ENCODE measurements around the gene LRP3. TPM values are rescaled to one million over a fixed set of nuclear protein-coding genes. Genes with fewer than 3 reads are reported as not detected.

LRP3 gene
- total and polyA plus RNA-seq, 2 donors (not counting 1 experiment from before 2014, with no cell fraction given): 4.0 to 24.4 TPM

DNA sequence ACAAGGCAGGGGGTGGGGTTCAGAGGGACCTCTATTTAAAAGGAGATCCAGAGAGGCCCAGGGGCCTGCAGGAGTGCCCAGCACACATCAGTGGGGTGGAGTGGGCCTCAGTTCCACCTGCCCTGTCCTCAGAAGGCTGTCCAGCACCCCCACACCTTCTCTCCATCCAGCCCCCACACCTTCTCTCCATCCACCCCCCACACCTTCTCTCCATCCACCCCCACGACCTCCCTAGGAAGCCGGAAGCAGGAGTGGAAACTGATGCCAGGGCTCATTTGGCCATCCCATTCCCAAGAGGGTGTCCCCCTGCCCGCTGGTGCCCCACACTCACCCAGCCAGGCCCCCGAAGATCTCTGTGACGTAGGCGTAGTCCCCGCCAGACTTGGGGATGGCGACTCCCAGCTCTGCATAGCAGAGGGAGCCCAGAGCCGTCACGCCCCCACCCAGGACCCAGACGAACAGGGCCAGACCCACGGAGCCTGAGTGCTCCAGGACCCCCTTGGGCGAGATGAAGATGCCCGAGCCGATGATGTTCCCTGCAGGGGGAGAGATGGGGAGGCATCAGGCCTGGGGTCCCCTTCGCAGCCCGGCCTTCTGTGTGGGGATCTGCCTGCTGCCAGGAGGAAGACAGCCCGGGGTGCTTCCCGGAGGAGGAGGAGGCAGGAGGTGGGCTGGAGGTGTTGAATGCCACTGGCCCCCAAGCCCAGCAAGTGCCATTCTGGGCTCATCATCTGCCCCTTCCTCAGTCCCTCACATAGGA, 21.5 kb downstream of the LRP3 start:
- no peak overlapping the region for H3K4me3 ChIP-seq (replicated peaks in 1 of 4; ENCODE audit: control extremely low read depth in 1 of 4, insufficient read depth in 1 of 4, low read depth in 3 of 4, low read length in 4 of 4)
- H3K9me3 ChIP-seq (ENCODE audit: control insufficient read depth, insufficient read depth, low read depth, low read length): no peaks in the 10 kb centered on the region
- H3K4me1 ChIP-seq (ENCODE audit: control insufficient read depth, extremely low read depth, insufficient read depth, low read length): no peaks in the 10 kb centered on the region
- H3K36me3 ChIP-seq (ENCODE audit: control insufficient read depth, insufficient read depth, low read length): no peaks in the 10 kb centered on the region
- no peaks in the 10 kb centered on the region for H4K20me1 ChIP-seq (ENCODE audit: control insufficient read depth, extremely low read depth, insufficient read depth, low read length)
- H3K27me3 ChIP-seq (ENCODE audit: control insufficient read depth, insufficient read depth, low read length): no peaks in the 10 kb centered on the region
- H3K27ac ChIP-seq (ENCODE audit: insufficient read depth, low read length): no peak overlapping the region
- no peak overlapping the region for H3K4me2 ChIP-seq (ENCODE audit: extremely low read depth, insufficient read depth, low read length)
- DNase-seq (ENCODE audit: low read depth in 2 of 2): no peak
- H3K9ac ChIP-seq (ENCODE audit: insufficient read depth, low read length): no peak overlapping the region
- TF ChIP-seq, protein P1, sequence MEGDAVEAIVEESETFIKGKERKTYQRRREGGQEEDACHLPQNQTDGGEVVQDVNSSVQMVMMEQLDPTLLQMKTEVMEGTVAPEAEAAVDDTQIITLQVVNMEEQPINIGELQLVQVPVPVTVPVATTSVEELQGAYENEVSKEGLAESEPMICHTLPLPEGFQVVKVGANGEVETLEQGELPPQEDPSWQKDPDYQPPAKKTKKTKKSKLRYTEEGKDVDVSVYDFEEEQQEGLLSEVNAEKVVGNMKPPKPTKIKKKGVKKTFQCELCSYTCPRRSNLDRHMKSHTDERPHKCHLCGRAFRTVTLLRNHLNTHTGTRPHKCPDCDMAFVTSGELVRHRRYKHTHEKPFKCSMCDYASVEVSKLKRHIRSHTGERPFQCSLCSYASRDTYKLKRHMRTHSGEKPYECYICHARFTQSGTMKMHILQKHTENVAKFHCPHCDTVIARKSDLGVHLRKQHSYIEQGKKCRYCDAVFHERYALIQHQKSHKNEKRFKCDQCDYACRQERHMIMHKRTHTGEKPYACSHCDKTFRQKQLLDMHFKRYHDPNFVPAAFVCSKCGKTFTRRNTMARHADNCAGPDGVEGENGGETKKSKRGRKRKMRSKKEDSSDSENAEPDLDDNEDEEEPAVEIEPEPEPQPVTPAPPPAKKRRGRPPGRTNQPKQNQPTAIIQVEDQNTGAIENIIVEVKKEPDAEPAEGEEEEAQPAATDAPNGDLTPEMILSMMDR (conservative IDR thresholded peaks at IDR 0.05 in 1 of 2, IDR thresholded peaks at IDR 0.05 in 1 of 2; ENCODE audit: low read depth in 1 of 2, low read length in 2 of 2): no peak
- TF ChIP-seq EZH2 (IDR thresholded peaks at IDR 0.05; ENCODE audit: low read length, missing control alignments): no peak
- H3K79me2 ChIP-seq (ENCODE audit: control insufficient read depth, insufficient read depth, low read length): no peaks in the 10 kb centered on the region
- H2AFZ ChIP-seq (ENCODE audit: low read length): no peak overlapping the region

DNA sequence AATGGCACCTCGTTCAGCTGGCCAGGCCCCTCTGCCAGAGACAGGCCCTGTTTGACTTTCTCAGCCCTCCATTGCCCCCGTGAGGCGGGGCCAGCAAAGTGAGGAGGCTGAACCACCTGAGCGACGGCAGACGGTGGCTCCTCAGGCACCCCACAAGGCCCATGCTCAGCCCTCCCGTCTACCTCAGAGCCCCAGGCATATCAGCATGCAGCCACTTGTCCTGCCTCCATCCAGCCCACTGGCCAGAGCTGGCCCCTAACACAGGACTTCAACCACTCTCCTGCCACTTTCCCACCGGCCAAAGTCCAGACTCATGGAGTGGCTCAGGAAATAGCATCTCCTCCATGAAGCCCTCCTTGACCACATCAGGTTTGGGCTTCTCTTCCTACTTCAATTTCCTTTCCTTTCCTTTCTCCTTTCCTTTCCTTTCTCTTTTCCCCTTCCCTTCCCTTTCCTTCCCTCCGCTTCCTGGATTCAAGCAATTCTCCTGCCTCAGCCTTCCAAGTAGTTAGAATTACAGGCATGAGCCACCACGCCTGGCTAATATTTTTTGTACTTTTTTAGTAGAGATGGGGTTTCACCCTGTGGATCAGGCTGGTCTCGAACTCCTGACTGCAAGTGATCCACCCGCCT, 22.2 kb downstream of the LRP3 start:
- Histone ChIP-seq H3K4me1 (ENCODE audit: control insufficient read depth, extremely low read depth, insufficient read depth, low read length) (no peaks in the 10 kb centered on the region), H3K9me3 (ENCODE audit: control insufficient read depth, insufficient read depth, low read depth, low read length) (no peaks in the 10 kb centered on the region), H4K20me1 (ENCODE audit: control insufficient read depth, extremely low read depth, insufficient read depth, low read length) (no peaks in the 10 kb centered on the region), H3K36me3 (ENCODE audit: control insufficient read depth, insufficient read depth, low read length) (no peaks in the 10 kb centered on the region), H3K79me2 (ENCODE audit: control insufficient read depth, insufficient read depth, low read length) (no peaks in the 10 kb centered on the region), H3K9ac (ENCODE audit: insufficient read depth, low read length) (no peak overlapping the region), H3K27ac (ENCODE audit: insufficient read depth, low read length) (no peak overlapping the region), H3K27me3 (ENCODE audit: control insufficient read depth, insufficient read depth, low read length) (no peaks in the 10 kb centered on the region), H2AFZ (ENCODE audit: low read length) (no peak overlapping the region), H3K4me2 (ENCODE audit: extremely low read depth, insufficient read depth, low read length) (no peak overlapping the region), H3K4me3 (replicated peaks in 1 of 4; ENCODE audit: control extremely low read depth in 1 of 4, insufficient read depth in 1 of 4, low read depth in 3 of 4, low read length in 4 of 4) (no peak overlapping the region)
- TF ChIP-seq, protein P1 (conservative IDR thresholded peaks at IDR 0.05 in 1 of 2, IDR thresholded peaks at IDR 0.05 in 1 of 2; ENCODE audit: low read depth in 1 of 2, low read length in 2 of 2): no peak
- TF ChIP-seq EZH2 (IDR thresholded peaks at IDR 0.05; ENCODE audit: low read length, missing control alignments): no peak
- no peak for DNase-seq (ENCODE audit: low read depth in 2 of 2)

GRCh38 chr19:33217881-33218280, 23.8 kb downstream of the LRP3 start:
- no peaks in the 10 kb centered on the region for H3K4me1 ChIP-seq (ENCODE audit: control insufficient read depth, extremely low read depth, insufficient read depth, low read length)
- no peak overlapping the region for H3K9ac ChIP-seq (ENCODE audit: insufficient read depth, low read length)
- H3K27me3 ChIP-seq (ENCODE audit: control insufficient read depth, insufficient read depth, low read length): no peaks in the 10 kb centered on the region
- H3K9me3 ChIP-seq (ENCODE audit: control insufficient read depth, insufficient read depth, low read depth, low read length): no peaks in the 10 kb centered on the region
- no peaks in the 10 kb centered on the region for H3K36me3 ChIP-seq (ENCODE audit: control insufficient read depth, insufficient read depth, low read length)
- no peak overlapping the region for H3K27ac ChIP-seq (ENCODE audit: insufficient read depth, low read length)
- no peak overlapping the region for H3K4me3 ChIP-seq (replicated peaks in 1 of 4; ENCODE audit: control extremely low read depth in 1 of 4, insufficient read depth in 1 of 4, low read depth in 3 of 4, low read length in 4 of 4)
- H3K4me2 ChIP-seq (ENCODE audit: extremely low read depth, insufficient read depth, low read length): no peak overlapping the region
- no peaks in the 10 kb centered on the region for H3K79me2 ChIP-seq (ENCODE audit: control insufficient read depth, insufficient read depth, low read length)
- no peak for TF ChIP-seq EZH2 (IDR thresholded peaks at IDR 0.05; ENCODE audit: low read length, missing control alignments)
- TF ChIP-seq, protein P1 (conservative IDR thresholded peaks at IDR 0.05 in 1 of 2, IDR thresholded peaks at IDR 0.05 in 1 of 2; ENCODE audit: low read depth in 1 of 2, low read length in 2 of 2): no peak
- no peak overlapping the region for H2AFZ ChIP-seq (ENCODE audit: low read length)
- H4K20me1 ChIP-seq (ENCODE audit: control insufficient read depth, extremely low read depth, insufficient read depth, low read length): no peaks in the 10 kb centered on the region
- DNase-seq (ENCODE audit: low read depth in 2 of 2): no peak

Data from fibroblast of lung (primary cell).